A673 (cell line): ENCODE measurements around the gene UGT1A4. TPM values are rescaled to one million over a fixed set of nuclear protein-coding genes. Genes with fewer than 3 reads are reported as not detected.
A peak's percentile ranks its signal among the peaks of the same experiment; 100 is the strongest.

Source experiments
- BruUV-seq: library from RNA; stranded (reverse); fragments of 400-500 nt; replicated peaks from 2 replicates; lab custom pipeline; 2021; lab: Mats Ljungman, UMichigan
- CTCF ChIA-PET: fragments of 300-600 bp; sonication (Branson Sonifier 250); formaldehyde crosslinking; loops from one replicate; lab custom pipeline; 2022; ENCODE audit warnings: antibody characterized with exemption; lab: Charles Lee
- POLR2A ChIA-PET: fragments of 300-600 bp; sonication (Branson Sonifier 250); formaldehyde crosslinking; loops from one replicate; lab custom pipeline; 2022; ENCODE audit warnings: antibody characterized with exemption; ENCODE audit not compliant: low non-redundant PET; lab: Charles Lee
- DNase-seq: peaks from one replicate; pipeline ENCODE4 v3.0.0-alpha.2; 2015; ENCODE audit warnings: low spot score
- H3K27ac ChIP-seq: fragments of 200-600 bp; sonication (generic); 2 replicates; pipeline ENCODE4 v1.5.1; 2016; ENCODE audit warnings: mixed run types, low read depth, mild to moderate bottlenecking, mixed read lengths, antibody characterized with exemption, low read length; ENCODE audit not compliant: poor library complexity, severe bottlenecking
- H3K27me3 ChIP-seq: fragments of 200-600 bp; sonication (generic); replicated peaks from 2 replicates; pipeline ENCODE4 v1.6.1; 2017; ENCODE audit warnings: mixed run types, low read depth, mild to moderate bottlenecking, mixed read lengths, antibody characterized with exemption, low read length; ENCODE audit not compliant: insufficient read depth, poor library complexity
- H3K36me3 ChIP-seq: fragments of 200-600 bp; sonication (generic); 2 replicates; pipeline ENCODE4 v1.6.1; 2016; ENCODE audit warnings: mixed run types, mild to moderate bottlenecking, mixed read lengths, antibody characterized with exemption, low read length; ENCODE audit not compliant: insufficient read depth, poor library complexity, severe bottlenecking
- H3K4me1 ChIP-seq: fragments of 200-600 bp; sonication (generic); 2 replicates; pipeline ENCODE4 v1.6.1; 2017; ENCODE audit warnings: mixed run types, mild to moderate bottlenecking, mixed read lengths, antibody characterized with exemption, low read length; ENCODE audit not compliant: insufficient read depth, poor library complexity, severe bottlenecking
- H3K4me3 ChIP-seq: fragments of 200-600 bp; sonication (generic); 2 replicates; pipeline ENCODE4 v1.5.1; 2016; ENCODE audit warnings: low read depth, mixed run types, mild to moderate bottlenecking, mixed read lengths, low read length; ENCODE audit not compliant: poor library complexity, severe bottlenecking
- H3K9me3 ChIP-seq: fragments of 200-600 bp; sonication (generic); 2 replicates; pipeline ENCODE4 v1.6.1; 2016; ENCODE audit warnings: mixed run types, low read depth, mild to moderate bottlenecking, mixed read lengths, antibody characterized with exemption, low read length; ENCODE audit not compliant: poor library complexity, severe bottlenecking
- CTCF ChIP-seq: fragments of 300-800, 200-600 bp; sonication (generic); conservative IDR thresholded peaks from 2 replicates; pipeline ENCODE4 v1.5.1; 2017; ENCODE audit warnings: low read depth, mild to moderate bottlenecking, antibody characterized with exemption, low read length, moderate library complexity, mixed read lengths
- EZH2 ChIP-seq: fragments of 200-600 bp; sonication (generic); IDR thresholded peaks from 2 replicates; pipeline ENCODE4 v1.6.1; 2017; ENCODE audit warnings: borderline replicate concordance, low read depth, mild to moderate bottlenecking, mixed read lengths, antibody characterized with exemption, low read length; ENCODE audit not compliant: poor library complexity, severe bottlenecking
- intact Hi-C: fragments of 100-400 bp; cut with micrococcal nuclease; formaldehyde crosslinking; loops from one replicate; pipeline ENCODE4 v1.10.0; 2022; ENCODE audit not compliant: unreplicated experiment
- total RNA-seq: library from RNA; stranded (reverse); gene quantifications from 2 replicates; pipeline ENCODE4 v1.2.3, GENCODE V29; 2021

UGT1A4 gene
- total RNA-seq, 1 experiment from 2014 or later = 0.11 TPM

GRCh38 chr2:233693963-233694362 lies 24.6 kb upstream of the UGT1A4 start:
- CTCF ChIA-PET = no interaction called here

GRCh38 chr2:233698740-233699139 lies 19.8 kb upstream of the UGT1A4 start:
- CTCF ChIA-PET = no interaction called here

More at GRCh38 chr2:233693963-233694362, 24.6 kb upstream of the UGT1A4 start:
- no peak for DNase-seq
- H3K4me1 ChIP-seq = no peaks in the 10 kb centered on the region
- no TSS peak for BruUV-seq
- POLR2A ChIA-PET = no interaction called here
- no peaks in the 10 kb centered on the region for H3K27me3 ChIP-seq
- H3K4me3 ChIP-seq = no peak overlapping the region
- no peaks in the 10 kb centered on the region for H3K36me3 ChIP-seq
- TF ChIP-seq CTCF = no peak
- no peak for TF ChIP-seq EZH2
- no peaks in the 10 kb centered on the region for H3K9me3 ChIP-seq
- no peak overlapping the region for H3K27ac ChIP-seq
- intact Hi-C loops = no loop called here

GRCh38 chr2:233699424-233700027 lies 19.0 kb upstream of the UGT1A4 start:
- TSS peak; percentile 51 for BruUV-seq
- POLR2A ChIA-PET = no interaction called here

More at GRCh38 chr2:233698740-233699139, 19.8 kb upstream of the UGT1A4 start:
- H3K4me1 ChIP-seq = peaks cover 9% of the 10 kb centered on the region
- no peaks in the 10 kb centered on the region for H3K27me3 ChIP-seq
- peaks cover 8% of the 10 kb centered on the region for H3K9me3 ChIP-seq
- POLR2A ChIA-PET = no interaction called here
- no peak for DNase-seq
- intact Hi-C loops = no loop called here
- H3K36me3 ChIP-seq = no peaks in the 10 kb centered on the region
- BruUV-seq = no TSS peak
- H3K4me3 ChIP-seq = no peak overlapping the region
- TF ChIP-seq EZH2 (no peak), CTCF (no peak)
- no peak overlapping the region for H3K27ac ChIP-seq

More at GRCh38 chr2:233699424-233700027, 19.0 kb upstream of the UGT1A4 start:
- no peak for DNase-seq
- TF ChIP-seq EZH2 (no peak), CTCF (no peak)
- Histone ChIP-seq H3K36me3 (no peaks in the 10 kb centered on the region), H3K27ac (peak overlapping the region; percentile 83), H3K4me3 (no peak overlapping the region), H3K9me3 (peaks cover 8% of the 10 kb centered on the region), H3K27me3 (no peaks in the 10 kb centered on the region), H3K4me1 (peaks cover 9% of the 10 kb centered on the region)
- intact Hi-C loops = no loop called here
- CTCF ChIA-PET = no interaction called here
